GM21717 (cell line): ENCODE results near the gene ITPKC.

Experiments
- ATAC-seq: cut with Tn5 transposase; IDR thresholded peaks from one replicate; pipeline ENCODE4 v1.9.1; 2021; ENCODE audit warnings: mild to moderate bottlenecking, moderate library complexity; ENCODE audit not compliant: unreplicated experiment

Gene ITPKC

GRCh38 chr19:40786060-40787037 lies 69.4 kb downstream of the ITPKC start:
- no peak for ATAC-seq
